OCI-LY1 (cell line): ENCODE data around the gene HOPX.

Source experiments
- CTCF ChIP-seq: fragments of 200-600 bp; sonication (generic), shearing (Covaris generic); IDR thresholded peaks from 2 replicates; pipeline ENCODE4 v1.5.1; 2017; ENCODE audit warnings: mild to moderate bottlenecking, antibody characterized with exemption, low read length, moderate library complexity, mixed read lengths
- EZH2 ChIP-seq: fragments of 200-600 bp; sonication (generic), shearing (Covaris generic); IDR thresholded peaks from 2 replicates; pipeline ENCODE4 v1.8.0; 2017; ENCODE audit warnings: borderline replicate concordance, mixed run types, mild to moderate bottlenecking, antibody characterized with exemption, low read length, moderate library complexity, mixed read lengths

GRCh38 chr4:56674984-56675383 lies 6.1 kb downstream of the HOPX start:
- TF ChIP-seq EZH2 (no peak), CTCF (no peak)
